GM18870 (cell line): ENCODE measurements around the gene BCLAF1.

Experiments used
- ATAC-seq: cut with Tn5 transposase; IDR thresholded peaks from one replicate; pipeline ENCODE4 v1.9.1; 2021; ENCODE audit warnings: moderate library complexity; ENCODE audit not compliant: unreplicated experiment

The BCLAF1 gene

GRCh38 chr6:136208783-136209182, 80.9 kb downstream of the BCLAF1 start:
- ATAC-seq: no peak
